GM12801 (cell line): ENCODE results near the gene ASB2.

Experiments
- CTCF ChIP-seq: IDR thresholded peaks from one replicate; pipeline ENCODE4 v1.5.1; 2011; ENCODE audit warnings: control low read depth; ENCODE audit not compliant: insufficient read length; ENCODE audit errors: extremely low read depth

The ASB2 gene

DNA sequence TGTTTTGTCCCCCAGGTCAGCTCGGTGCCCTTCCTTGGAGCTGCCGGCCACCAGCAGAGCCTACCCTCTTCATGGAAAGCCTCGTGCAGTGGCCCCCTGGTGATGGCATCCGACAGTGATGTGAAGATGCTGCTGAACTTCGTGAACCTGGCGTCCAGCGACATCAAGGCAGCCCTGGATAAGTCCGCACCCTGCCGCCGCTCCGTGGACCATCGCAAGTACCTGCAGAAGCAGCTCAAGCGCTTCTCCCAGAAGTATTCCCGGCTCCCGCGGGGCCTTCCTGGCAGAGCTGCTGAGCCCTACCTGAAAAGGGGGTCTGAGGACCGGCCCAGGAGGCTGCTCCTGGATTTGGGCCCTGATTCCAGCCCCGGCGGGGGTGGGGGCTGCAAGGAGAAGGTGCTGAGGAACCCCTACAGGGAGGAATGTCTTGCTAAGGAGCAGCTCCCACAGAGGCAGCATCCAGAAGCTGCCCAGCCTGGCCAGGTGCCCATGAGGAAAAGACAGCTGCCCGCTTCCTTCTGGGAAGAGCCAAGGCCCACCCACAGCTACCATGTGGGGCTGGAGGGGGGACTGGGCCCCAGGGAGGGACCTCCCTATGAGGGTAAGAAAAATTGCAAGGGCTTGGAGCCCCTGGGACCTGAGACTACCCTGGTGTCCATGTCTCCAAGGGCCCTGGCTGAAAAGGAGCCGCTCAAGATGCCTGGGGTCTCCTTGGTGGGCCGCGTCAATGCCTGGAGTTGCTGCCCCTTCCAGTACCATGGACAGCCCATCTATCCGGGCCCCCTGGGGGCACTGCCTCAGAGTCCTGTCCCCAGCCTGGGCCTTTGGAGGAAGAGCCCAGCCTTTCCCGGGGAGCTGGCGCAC, 48.0 kb downstream of the ASB2 start:
- no peak for TF ChIP-seq CTCF

DNA sequence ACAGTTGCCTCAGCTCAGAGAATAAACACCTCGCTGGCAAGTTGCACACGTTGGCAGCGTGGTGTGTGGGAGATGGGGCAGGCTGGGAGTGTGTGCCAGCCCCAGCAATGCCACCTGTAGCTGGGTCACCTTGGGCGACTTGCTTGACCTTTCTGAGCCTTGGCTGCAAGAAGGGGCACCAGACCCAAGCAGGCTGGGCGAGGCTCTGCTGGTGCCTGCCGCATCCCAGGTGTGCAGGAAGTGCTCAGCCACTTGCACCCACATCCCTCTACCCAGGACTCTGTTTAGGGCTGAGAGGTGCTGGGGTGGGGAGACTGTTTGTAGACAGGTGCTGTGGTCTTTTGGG, 48.6 kb downstream of the ASB2 start:
- TF ChIP-seq CTCF, result no peak

- TF ChIP-seq CTCF, result no peak
Observed at GRCh38 chr14:93926873-93927799, 49.2 kb downstream of the ASB2 start, which contains the start of gene FAM181A. TSS of gene FAM181A (plus strand) at chr14:93927344. CDS start at chr14:93928286, 942 bp downstream.

- no peak for TF ChIP-seq CTCF
Observed at GRCh38 chr14:93926245-93926872, 50.0 kb downstream of the ASB2 start.

GRCh38 chr14:93925374-93925895, 50.9 kb downstream of the ASB2 start:
- no peak for TF ChIP-seq CTCF

- TF ChIP-seq CTCF, result no peak
Observed at GRCh38 chr14:93924592-93925355, 51.6 kb downstream of the ASB2 start.
